HUES64 (cell line): ENCODE results near the gene TRIM2.

Source experiments
- H3K27ac ChIP-seq: 2 replicates; pipeline ENCODE4 v1.7.0; 2013; ENCODE audit warnings: low read depth, low read length, inconsistent platforms
- H3K27me3 ChIP-seq: 2 replicates; pipeline ENCODE4 v1.6.1; 2013; ENCODE audit warnings: mild to moderate bottlenecking, low read length; ENCODE audit not compliant: insufficient read depth
- H3K36me3 ChIP-seq: 2 replicates; pipeline ENCODE4 v1.6.1; 2013; ENCODE audit warnings: mild to moderate bottlenecking, low read length; ENCODE audit not compliant: insufficient read depth
- H3K4me1 ChIP-seq: 2 replicates; pipeline ENCODE4 v1.6.1; 2013; ENCODE audit warnings: mild to moderate bottlenecking, low read length, moderate library complexity; ENCODE audit not compliant: insufficient read depth
- H3K4me3 ChIP-seq: 2 replicates; pipeline ENCODE4 v1.5.1; 2013; ENCODE audit warnings: mild to moderate bottlenecking, low read length, moderate library complexity
- H3K9ac ChIP-seq: 2 replicates; pipeline ENCODE4 v1.6.1; 2013; ENCODE audit warnings: mild to moderate bottlenecking, low read depth, low read length
- H3K9me3 ChIP-seq: 2 replicates; pipeline ENCODE4 v1.6.1; 2013; ENCODE audit warnings: low read depth, low read length; ENCODE audit not compliant: insufficient read depth
- WGBS: fragments of 150-250, 120-280 bp; methylation state at CpG from one replicate; pipeline ENCODE4 v1.1.7; 2013; ENCODE audit warnings: missing lambda C conversion rate; 5-methylcytosine and 5-hydroxymethylcytosine counted together

The TRIM2 gene

GRCh38 chr4:153387981-153388380, 183.7 kb downstream of the TRIM2 start:
- Histone ChIP-seq H3K9me3 (no peaks in the 10 kb centered on the region), H3K4me3 (no peak overlapping the region), H3K27ac (no peak overlapping the region), H3K27me3 (no peaks in the 10 kb centered on the region), H3K36me3 (peaks cover 3% of the 10 kb centered on the region; the same call in 1 of the 2 replicates), H3K4me1 (no peaks in the 10 kb centered on the region), H3K9ac (no peak overlapping the region)
- WGBS = 96% methylated on average over 4 of the region's 4 CpGs
